ENCODE results near the gene DISC1.
"Not testable (repeated sequence)": the region's sequence is repeated elsewhere in the genome, so short reads cannot be mapped to it uniquely, and the experiment has no call there.

The DISC1 gene

DNA sequence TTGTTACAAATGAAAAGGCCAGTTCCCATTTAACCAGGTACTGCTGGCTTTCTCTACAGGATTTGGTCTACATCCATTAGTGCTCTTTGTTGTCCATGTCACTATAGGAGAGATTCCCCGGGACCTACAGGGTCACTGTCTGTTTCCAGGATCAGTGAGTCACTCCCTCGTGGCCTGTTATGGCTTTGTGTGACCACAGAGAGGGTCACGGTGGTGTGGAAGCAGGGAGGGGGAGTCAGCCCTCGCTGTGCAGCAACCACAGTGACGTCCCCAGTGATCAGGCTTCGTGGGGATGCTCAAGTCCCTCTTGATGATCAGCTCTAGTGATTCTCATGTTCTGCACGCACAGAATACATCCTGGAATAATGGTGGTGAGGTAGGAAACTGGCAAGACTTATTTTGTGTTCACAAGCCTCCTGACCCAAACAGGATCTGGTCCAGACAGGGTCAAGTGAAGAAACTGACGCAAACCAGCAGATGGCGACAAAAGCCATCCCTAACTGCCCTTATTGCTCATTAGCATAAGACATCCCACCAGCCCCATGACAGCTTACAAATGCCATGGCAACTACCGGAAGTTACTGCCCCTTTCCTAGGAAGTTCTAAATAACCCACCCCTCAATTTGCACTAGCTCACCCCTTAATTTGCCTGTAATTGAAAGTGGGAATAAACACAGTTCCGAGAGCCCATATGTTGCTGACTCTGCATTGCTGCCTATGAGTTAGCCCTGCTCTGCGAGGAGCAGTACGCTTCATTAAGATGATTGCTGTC lies 98.5 kb downstream of the DISC1 start:
- DNase-seq (ENCODE audit: low read depth in 2 of 2, low spot score in 1 of 2): no peak

DNA sequence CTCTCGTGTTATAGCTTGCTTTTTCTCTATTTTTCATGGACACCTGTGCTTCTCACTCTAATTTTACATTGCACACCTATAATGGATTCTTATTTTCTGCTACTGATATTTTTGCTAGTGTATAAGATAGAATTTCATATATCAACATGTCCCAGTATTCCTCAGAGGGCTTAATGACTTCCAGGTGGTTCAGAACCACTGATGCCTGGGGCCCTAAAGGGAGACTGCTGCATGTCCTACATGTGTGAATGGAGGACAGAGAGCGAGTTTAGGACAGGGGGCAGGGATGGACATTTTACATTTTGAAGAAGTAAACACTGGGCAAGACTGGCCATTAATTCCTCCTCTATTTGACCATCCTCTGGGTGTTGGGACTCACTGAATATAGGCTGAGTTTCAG lies 100.6 kb downstream of the DISC1 start:
- no peak for DNase-seq (ENCODE audit: low read depth in 2 of 2, low spot score in 1 of 2)

DNA sequence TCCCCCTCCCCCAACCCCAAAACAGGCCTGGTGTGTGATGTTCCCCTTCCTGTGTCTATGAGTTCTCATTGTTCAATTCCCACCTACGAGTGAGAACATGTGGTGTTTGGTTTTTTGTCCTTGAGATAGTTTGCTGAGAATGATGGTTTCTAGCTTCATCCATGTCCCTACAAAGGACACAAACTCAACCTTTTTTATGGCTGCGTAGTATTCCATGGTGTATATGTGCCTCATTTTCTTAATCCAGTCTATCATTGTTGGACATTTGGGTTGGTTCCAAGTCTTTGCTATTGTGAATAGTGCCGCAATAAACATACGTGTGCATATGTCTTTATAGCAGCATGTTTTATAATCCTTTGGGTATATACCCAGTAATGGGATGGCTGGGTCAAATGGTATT lies 102.4 kb downstream of the DISC1 start:
- DNase-seq (ENCODE audit: low read depth in 2 of 2, low spot score in 1 of 2): not testable (repeated sequence)

DNA sequence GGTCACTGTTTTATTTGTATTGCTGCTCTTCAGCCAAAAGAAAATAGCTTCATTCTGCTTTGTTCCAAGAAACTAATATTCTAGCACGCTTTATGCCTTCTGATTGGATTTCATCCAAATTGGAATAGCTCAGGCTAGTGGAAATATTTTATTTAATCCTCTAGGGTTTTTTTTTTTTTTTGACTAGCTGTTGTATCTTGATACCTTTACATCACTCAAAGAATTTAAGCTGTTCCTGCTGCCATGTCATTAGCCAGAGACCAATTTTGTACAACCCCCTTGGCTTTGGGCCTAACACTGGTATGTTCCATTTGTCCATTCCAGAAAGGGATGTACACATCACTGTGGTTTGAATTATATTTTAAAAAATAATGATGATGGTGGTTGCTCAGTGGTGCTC lies 103.0 kb downstream of the DISC1 start:
- DNase-seq (ENCODE audit: low read depth in 2 of 2, low spot score in 1 of 2): no peak

DNA sequence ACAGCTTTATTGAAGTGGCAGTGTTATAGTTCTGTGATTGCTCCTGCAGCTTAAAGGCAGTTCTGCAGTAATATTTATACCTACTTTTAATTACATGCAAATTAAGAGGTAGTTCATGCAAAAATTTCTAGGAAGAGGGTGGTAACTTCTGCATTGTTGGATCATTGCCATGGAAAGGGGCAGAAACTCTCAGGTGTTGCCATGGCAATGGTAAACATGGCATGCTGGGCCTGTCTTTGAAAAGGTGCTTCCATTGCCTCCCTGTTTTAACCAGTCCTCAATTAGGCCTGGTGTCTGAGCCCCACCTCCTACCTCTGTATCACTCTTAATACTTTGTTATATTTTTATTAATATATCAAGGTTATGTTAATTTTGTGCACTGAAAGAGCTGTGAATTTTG lies 104.7 kb downstream of the DISC1 start:
- DNase-seq (ENCODE audit: low read depth in 2 of 2, low spot score in 1 of 2): no peak

DNA sequence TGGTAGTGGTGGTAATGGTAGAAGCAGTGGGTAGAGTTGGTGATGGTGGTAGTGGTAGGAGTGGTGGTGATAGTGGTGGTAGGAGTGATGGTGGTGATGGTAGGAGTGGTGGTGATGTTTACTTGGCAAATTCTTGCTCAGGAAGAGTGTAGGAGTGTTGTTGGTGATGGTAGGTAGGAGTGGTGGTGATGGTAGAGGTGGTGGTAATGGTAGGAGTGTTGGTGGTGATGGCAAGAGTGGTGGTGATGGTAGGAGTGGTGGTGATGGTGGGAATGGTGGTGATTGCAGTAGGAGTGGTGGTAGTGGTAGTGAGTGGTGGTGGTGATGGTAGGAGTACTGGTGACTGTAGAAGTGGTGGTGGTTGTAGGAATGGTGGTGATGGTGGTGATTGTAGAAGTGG lies 106.5 kb downstream of the DISC1 start:
- no peak for DNase-seq (ENCODE audit: low read depth in 2 of 2, low spot score in 1 of 2)

DNA sequence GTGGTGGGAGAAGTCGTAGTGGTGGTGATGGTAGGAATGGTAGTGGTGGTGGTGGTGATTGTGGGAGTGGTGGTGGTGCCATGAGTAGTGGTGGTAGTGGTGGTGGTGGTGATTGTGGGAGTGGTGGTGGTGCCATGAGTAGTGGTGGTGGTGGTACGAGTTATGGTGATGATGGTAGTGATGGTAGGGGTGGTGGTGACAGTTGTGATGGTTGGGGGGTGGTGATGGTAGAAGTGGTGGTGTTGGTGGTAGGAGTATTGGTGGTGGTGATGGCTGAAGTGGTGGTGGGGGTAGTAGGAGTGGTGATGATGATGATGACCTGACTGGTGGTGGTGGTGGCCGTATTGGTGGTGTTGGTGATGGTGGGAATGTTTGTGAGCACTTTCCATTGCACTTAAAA lies 107.1 kb downstream of the DISC1 start:
- no peak for DNase-seq (ENCODE audit: low read depth in 2 of 2, low spot score in 1 of 2)

DNA sequence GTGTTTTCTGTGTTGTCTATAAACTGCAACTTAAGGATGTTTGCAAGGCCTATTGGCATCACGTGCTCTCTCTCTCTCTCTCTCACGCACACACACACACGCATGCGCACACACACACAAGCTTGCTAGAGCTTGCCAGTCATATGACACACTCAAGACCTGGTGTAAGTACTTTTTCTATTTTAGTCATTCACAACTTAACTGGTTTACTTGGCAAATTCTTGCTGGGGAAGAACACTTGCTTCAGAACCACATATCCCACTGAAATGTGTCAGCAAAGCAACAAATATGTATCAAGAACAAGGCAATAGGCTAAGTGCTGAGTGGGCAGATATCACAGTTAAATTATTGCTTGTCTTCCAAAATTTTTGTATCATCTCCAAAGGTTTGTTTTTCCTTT lies 107.8 kb downstream of the DISC1 start:
- no peak for DNase-seq (ENCODE audit: low read depth in 2 of 2, low spot score in 1 of 2)

DNA sequence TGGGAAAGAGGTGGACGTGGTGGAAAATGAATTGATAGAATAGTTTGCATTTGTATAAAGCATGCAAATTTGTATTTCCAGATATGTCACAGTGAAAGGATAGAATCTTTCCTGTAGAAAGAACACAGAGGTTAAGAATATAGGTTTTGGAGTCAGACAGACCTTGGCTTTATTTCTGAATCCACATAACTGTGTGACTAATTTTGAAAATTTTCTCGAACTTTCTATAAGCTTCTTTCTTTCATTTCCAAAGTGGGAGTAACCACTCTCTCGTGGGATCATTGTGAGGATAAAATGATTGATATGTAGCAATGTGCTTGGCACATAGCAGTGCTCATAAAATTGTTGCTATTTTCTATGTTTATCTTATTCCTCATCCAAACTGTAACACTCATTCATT lies 108.8 kb downstream of the DISC1 start:
- no peak for DNase-seq (ENCODE audit: low read depth in 2 of 2, low spot score in 1 of 2)

DNA sequence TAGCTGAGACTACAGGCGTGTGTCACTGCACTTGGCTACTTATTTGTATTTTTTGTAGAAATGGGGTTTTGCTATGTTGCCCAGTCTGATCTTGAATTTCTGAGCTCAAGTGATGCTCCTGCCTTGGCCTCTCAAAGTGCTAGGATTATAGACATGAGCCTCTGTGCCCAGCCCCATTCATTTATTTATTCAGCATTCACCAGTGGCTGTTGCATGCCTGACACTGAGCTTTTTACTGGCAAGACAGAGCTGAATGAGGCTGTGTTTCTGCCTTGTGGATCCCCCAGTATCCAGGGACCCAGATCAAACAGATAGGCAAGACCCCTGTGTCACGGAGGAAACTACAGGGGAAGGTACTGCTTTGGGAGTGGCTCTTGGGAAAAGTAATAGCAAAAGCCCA lies 109.4 kb downstream of the DISC1 start:
- no peak for DNase-seq (ENCODE audit: low read depth in 2 of 2, low spot score in 1 of 2)

DNA sequence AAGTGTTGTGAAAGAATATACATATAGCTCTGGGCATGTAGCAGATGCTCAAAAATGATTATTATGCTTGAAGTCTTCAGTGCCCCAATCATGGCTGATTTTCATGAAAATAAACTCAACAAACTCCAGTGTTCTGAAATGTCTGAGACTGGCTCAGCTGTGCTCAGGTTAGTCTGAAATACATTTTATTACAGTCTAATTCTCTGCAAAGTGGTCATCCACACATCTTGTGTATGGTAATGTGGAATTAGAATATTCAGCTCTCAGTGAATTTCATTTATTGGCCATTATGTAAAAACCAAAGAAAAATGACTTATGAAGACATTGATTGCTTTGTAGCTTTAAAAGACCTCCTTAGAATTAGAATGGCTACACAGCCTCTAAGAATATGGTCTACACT lies 109.9 kb downstream of the DISC1 start:
- DNase-seq (ENCODE audit: low read depth in 2 of 2, low spot score in 1 of 2): no peak

DNA sequence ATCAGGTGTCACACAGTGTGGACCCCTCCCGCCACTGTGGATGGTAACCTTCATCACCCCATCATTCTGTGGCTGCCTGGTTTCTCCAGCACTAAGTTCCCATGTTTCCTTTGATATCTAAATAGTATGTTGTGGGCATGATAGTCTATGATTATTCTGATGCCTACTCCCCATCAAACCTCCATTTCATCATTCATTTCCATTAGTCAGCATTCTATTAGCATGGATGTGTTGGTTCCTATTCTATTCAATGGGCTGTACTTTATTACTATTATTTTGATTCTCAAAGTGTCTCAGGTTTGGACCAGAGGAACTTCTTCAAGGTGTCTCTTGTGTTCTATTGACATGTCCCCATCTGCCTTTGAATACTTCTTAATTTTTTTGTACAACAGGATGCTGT lies 112.0 kb downstream of the DISC1 start:
- DNase-seq (ENCODE audit: low read depth in 2 of 2, low spot score in 1 of 2): no peak

DNA sequence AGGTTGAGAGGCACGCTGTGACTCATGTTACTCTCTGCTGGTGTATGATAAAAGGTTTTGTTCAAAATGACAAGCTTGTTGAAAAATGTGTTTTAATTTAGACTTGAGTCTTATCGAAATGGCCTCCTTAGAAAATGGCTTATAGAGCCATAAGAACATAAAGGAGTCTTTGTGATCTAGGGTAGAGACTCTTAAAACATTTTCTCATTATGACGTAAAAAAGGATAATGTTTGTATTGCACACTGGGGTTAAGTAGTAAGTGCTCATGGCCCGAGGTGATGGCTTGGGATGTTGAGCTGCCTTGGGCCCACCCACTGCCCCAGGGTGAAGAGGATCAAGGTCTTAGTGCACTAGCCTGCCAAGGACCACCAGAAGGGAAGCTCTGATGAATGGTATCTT lies 117.4 kb downstream of the DISC1 start:
- DNase-seq (ENCODE audit: low read depth in 2 of 2, low spot score in 1 of 2): no peak

DNA sequence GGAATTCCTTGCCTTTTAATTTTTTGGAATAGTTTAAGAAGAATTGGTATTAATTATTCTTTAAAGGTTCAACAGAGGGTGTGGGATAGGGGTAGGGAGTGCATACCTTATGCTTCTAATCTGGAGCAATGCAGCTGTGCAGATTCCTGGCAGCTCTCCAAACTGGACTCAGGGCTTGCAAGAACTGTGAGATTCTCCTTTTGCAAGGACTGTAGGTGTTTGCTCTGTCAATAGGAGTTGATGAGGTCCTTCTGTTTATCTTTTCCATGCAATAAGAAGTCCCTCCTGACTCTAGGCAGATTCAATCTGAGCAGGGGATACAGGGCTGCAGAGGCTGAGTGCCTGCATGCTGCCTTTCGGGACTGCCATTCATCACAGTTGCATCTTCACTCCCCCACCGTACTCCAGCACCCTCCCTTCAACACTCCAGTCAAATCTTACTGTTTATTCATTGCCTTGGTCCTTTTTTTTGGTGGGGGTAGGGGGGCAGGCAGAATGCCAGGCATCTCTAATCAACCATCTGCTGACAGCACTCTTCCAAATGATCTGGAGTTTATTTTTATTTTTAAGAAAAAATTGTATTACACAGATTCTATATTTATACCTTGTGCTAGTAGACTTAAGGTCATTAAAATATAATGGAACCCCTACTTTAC lies 122.3 kb downstream of the DISC1 start:
- DNase-seq (ENCODE audit: low read depth in 2 of 2, low spot score in 1 of 2): no peak

DNA sequence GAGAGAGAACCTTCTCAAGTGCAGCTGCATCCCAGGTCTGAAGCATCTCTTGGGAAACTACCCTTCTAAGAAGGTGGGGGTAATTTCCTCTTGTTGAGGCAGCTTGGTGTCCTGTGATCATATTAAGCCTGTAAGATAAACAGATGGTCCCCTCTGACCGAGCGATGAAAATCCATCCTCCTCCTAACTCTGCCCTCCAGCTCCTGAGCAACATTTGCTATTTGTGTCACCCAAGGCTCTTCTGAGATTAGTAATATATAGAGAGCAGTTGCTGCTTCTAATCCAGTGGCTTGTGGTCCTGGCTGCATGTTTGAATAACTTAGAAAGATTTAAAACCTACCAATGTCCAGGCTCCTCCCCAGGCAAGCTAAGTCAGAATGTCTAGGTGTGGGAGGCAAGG lies 123.7 kb downstream of the DISC1 start:
- DNase-seq (ENCODE audit: low read depth in 2 of 2, low spot score in 1 of 2): no peak

DNA sequence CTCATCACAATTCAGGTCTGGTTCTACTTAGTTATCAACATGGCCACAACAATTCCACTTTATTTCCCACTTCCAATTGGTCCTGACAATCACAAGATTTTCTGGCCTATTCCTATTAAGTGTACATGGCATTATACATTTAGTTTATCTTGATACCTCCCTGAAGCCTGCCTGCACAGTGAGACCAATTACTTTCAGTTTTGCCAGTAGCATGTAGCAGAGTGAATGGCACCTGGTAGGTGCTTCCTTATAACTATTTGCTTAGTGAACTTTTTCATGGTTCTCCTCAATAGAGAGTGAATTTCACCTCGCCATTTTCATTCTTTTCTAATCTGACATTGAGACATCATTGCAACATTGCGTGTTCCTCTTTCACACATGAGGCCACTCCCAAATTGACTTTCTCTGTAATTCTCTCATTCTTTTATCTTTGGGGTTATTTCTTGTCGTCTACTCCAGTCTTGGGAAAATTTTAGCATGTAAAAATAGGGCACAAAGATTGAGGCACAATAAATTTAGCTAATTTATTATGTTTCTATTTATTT lies 124.3 kb downstream of the DISC1 start:
- DNase-seq (ENCODE audit: low read depth in 2 of 2, low spot score in 1 of 2): no peak

DNA sequence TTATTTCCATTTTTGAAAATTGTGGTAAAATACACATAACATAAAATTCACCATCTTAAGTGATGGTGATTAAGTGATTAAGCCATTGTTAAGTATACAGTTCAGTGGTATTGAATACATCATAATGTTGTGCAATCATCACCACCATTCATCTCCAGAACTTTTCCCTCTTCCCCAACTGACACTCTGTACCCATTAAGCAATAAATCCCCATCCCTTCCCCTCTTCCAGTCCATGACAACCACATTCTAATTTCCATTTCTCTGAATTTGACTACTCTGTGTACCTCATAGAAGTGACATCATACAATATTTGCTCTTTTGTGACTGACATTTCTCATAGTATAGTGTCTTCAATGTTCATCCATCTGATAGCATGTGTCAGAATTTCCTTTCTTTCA lies 124.8 kb downstream of the DISC1 start:
- DNase-seq (ENCODE audit: low read depth in 2 of 2, low spot score in 1 of 2): no peak

DNA sequence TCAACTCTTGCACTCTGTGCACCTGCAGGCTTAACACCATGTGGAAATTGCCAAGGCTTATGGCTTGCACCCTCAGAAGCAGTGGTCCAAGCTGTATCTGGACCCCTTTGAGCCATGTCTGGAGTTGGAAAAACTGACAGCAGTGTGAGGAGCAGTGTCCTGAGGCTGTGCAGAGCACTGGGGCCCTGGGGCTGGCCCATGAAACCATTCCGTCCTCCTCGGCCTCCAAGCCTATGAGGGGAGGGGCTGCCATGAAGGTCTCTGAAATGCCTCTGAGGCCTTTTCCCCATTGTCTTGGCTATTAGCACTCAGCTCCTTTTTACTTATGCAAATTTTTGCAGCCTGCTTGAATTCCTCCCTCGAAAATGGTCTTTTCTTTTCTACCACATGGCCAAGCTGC lies 126.7 kb downstream of the DISC1 start:
- no peak for DNase-seq (ENCODE audit: low read depth in 2 of 2, low spot score in 1 of 2)

DNA sequence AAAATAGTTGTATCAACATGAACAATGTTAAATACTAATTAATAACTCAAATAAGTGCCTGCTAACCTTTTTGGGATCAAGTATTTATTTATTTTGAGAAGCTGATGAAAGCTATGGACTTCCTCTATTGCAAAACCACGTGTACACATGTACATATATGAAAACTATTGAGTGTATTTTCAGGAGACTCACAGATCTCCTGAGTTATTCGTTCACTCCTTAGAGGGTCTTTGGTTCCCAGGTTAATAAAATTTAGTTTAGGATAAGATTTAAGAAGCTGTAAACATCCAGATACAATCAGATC lies 130.5 kb downstream of the DISC1 start:
- no peak for DNase-seq (ENCODE audit: low read depth in 2 of 2, low spot score in 1 of 2)

DNA sequence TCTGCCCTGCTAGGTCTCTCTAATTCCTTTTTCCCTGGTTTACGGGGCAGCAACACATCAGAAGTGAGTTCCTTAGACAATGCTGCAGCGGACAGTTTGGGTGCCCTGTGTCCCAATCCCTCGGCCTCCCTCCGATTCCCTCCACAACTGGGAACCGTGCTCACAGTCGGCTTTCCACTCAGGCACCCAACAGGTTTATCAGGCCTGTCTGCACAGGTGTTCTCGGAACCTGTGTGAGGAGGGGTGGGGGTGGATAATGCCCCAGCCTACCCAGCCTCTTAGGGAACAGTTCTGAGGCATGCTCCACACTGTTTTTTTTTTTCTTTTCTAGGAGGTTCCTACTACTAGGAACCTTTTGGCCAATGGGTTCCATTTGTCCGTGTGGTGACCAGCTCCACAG lies 131.2 kb downstream of the DISC1 start:
- DNase-seq (ENCODE audit: low read depth in 2 of 2, low spot score in 1 of 2): no peak

DNA sequence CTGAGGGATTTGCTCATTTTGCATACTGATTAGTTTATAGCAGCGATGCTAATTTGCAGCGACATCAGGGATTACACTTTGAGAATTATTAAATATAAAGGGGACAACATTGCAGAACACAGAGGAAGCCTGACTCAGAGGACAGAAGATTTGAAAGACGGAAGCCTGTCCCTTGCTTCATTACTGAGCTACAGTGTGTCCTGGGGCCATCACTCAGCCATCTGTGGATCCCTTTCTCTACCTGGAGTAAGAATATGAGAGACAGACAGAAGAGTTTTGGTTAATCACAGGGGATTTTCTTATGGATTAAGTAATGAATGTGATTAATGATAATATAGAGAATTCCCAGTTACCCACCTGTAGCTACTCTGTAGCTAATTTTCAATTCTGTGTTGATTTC lies 134.7 kb downstream of the DISC1 start:
- DNase-seq (ENCODE audit: low read depth in 2 of 2, low spot score in 1 of 2): no peak

DNA sequence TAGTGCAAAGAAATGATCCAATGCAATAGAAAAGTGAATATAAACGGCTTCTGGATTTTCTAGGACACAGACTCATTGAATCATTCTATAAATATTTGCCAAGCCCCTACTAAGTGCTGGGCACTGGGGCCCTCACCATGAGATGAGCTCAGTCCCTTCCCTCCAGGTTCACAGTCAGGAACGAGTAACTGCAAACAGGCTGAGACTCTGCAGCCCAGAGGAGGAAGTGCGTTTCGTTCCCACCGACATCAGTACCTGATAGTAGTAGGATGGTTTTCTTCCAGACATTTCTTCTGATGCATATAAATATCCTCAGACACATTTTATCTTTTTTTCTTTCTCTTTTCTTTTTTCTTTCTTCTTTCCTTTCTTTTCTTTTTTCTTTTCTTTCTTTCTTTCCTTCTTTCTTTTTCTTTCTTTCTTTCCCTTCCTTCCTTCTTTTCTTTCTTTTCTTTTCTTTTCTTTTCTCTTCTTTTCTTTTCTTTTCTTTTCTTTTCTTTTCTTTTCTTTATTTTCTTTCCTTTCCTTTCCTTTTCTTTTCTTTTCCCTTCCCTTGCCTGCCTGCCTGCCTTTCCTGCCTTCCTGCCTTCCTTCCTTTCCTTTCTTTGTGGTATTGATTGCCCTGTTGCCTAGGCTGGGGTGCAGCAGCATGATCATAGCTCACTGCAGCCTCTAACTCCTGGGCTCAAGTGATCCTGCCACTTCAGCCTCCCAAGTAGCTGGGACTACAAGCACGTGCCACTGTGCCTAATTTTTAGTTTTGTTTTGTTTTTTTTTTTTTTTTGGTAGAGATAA lies 135.4 kb downstream of the DISC1 start:
- no peak for DNase-seq (ENCODE audit: low read depth in 2 of 2, low spot score in 1 of 2)
